ENCODE measurements around the gene SENP7. TPM values are rescaled to one million over a fixed set of nuclear protein-coding genes. Genes with fewer than 3 reads are reported as not detected.

SENP7 gene
- total RNA-seq, 1 experiment from 2014 or later: 5.0 TPM

Other genes starting within 250 kb of the SENP7 start
- gene IMPG2, start 192.6 kb downstream of the SENP7 start, total RNA-seq (2014; rRNA removed; shearing (Covaris generic)): 0.06 and 0.08 TPM in 2 replicates
- gene TRMT10C, start 48.7 kb upstream of the SENP7 start, total RNA-seq (2014; rRNA removed; shearing (Covaris generic)): 37.7 and 49.4 TPM in 2 replicates
- gene PCNP, start 61.0 kb upstream of the SENP7 start, total RNA-seq (2014; rRNA removed; shearing (Covaris generic)): 54.0 and 72.4 TPM in 2 replicates
- 11.7 and 15.8 TPM in 2 replicates for gene ZBTB11, start 163.9 kb upstream of the SENP7 start, total RNA-seq (2014; rRNA removed; shearing (Covaris generic))
- gene RPL24, start 173.5 kb upstream of the SENP7 start, total RNA-seq (2014; rRNA removed; shearing (Covaris generic)): 1,482 and 1,554 TPM in 2 replicates
- 10.3 and 12.3 TPM in 2 replicates for gene CEP97, start 211.4 kb upstream of the SENP7 start, total RNA-seq (2014; rRNA removed; shearing (Covaris generic))

Measured in H4 (cell line).